C4-2B (cell line): ENCODE measurements around the gene ESRRB.

Experiments used
- H3K27ac ChIP-seq: fragments of 450-650 bp; 2 replicates; pipeline ENCODE4 v1.5.1; 2017
- CTCF ChIP-seq: fragments of 450-650 bp; conservative IDR thresholded peaks from 2 replicates; pipeline ENCODE4 v1.5.1; 2017; ENCODE audit warnings: mild to moderate bottlenecking
- ZFX ChIP-seq: fragments of 450-650 bp; IDR thresholded peaks from 2 replicates; pipeline ENCODE4 v1.6.1; 2017

The ESRRB gene

GRCh38 chr14:76546426-76547221, 170.7 kb downstream of the ESRRB start:
- no peak overlapping the region for H3K27ac ChIP-seq
- TF ChIP-seq ZFX: no peak
- peak; percentile 75 for TF ChIP-seq CTCF

GRCh38 chr14:76547831-76548230, 171.9 kb downstream of the ESRRB start:
- TF ChIP-seq ZFX (no peak), CTCF (no peak)
- H3K27ac ChIP-seq: no peak overlapping the region

- no peak overlapping the region for H3K27ac ChIP-seq
Observed at GRCh38 chr14:76550534-76550933, 174.6 kb downstream of the ESRRB start.

GRCh38 chr14:76551116-76551515, 175.2 kb downstream of the ESRRB start:
- TF ChIP-seq ZFX (no peak), CTCF (no peak)

More at GRCh38 chr14:76550534-76550933, 174.6 kb downstream of the ESRRB start:
- TF ChIP-seq CTCF: no peak
- no peak for TF ChIP-seq ZFX

More at GRCh38 chr14:76551116-76551515, 175.2 kb downstream of the ESRRB start:
- no peak overlapping the region for H3K27ac ChIP-seq
